ENCODE measurements around the gene PTMS. TPM values are rescaled to one million over a fixed set of nuclear protein-coding genes. Genes with fewer than 3 reads are reported as not detected.

The PTMS gene
- total RNA-seq = 59.3 and 88.7 TPM in 2 replicates

GRCh38 chr12:6765634-6766581 is at the start of gene PTMS:
TSS of gene PTMS (plus strand) at chr12:6766363. CDS start at chr12:6766706, 343 bp downstream.

GRCh38 chr12:6723607-6724408 is 42.4 kb upstream of the PTMS start, which contains the start of gene COPS7A:
TSS of gene COPS7A (plus strand) at chr12:6724046. CDS start at chr12:6724657, 611 bp downstream.

GRCh38 chr12:6752921-6753771 is 13.0 kb upstream of the PTMS start, which contains the start of gene MLF2:
TSS of gene MLF2 (minus strand) at chr12:6753141. CDS start at chr12:6752334, 807 bp downstream.

GRCh38 chr12:6772331-6772695 is 6.2 kb downstream of the PTMS start, which contains the start of gene LAG3:
TSS of gene LAG3 (plus strand) at chr12:6772520. CDS start at chr12:6772853, 333 bp downstream.

GRCh38 chr12:6788972-6789924 is 23.1 kb downstream of the PTMS start, which contains the start of gene CD4:
TSS of gene CD4 (plus strand) at chr12:6789528. CDS start at chr12:6800139, 10,611 bp downstream.

Other genes starting within 250 kb of the PTMS start
- 6,052 and 6,940 TPM in 2 replicates for gene GAPDH, start 231.8 kb upstream of the PTMS start, total RNA-seq
- gene IFFO1, start 210.3 kb upstream of the PTMS start, total RNA-seq = 15.8 and 25.7 TPM in 2 replicates
- gene NOP2, start 198.1 kb upstream of the PTMS start, total RNA-seq = 9.5 and 10.9 TPM in 2 replicates
- gene CHD4, start 159.0 kb upstream of the PTMS start, total RNA-seq = 177 and 244 TPM in 2 replicates
- not detected in 2 replicates for gene LPAR5, start 130.4 kb upstream of the PTMS start, total RNA-seq
- gene ACRBP, start 118.9 kb upstream of the PTMS start, total RNA-seq = 0.16 and 0.34 TPM in 2 replicates
- gene ING4, start 103.2 kb upstream of the PTMS start, total RNA-seq = 41.0 and 41.6 TPM in 2 replicates
- gene ZNF384, start 77.0 kb upstream of the PTMS start, total RNA-seq = 9.6 and 10.8 TPM in 2 replicates
- gene PIANP, start 65.5 kb upstream of the PTMS start, total RNA-seq = 0.09 and 0.16 TPM in 2 replicates
- gene COPS7A, start 42.3 kb upstream of the PTMS start, total RNA-seq = 98.5 and 128 TPM in 2 replicates
- 95.8 and 115 TPM in 2 replicates for gene MLF2, start 13.2 kb upstream of the PTMS start, total RNA-seq
- 0.09 and 0.32 TPM in 2 replicates for gene LAG3, start 6.2 kb downstream of the PTMS start, total RNA-seq
- 0.16 and 0.17 TPM in 2 replicates for gene CD4, start 23.2 kb downstream of the PTMS start, total RNA-seq
- 5.1 and 5.8 TPM in 2 replicates for gene GPR162, start 55.5 kb downstream of the PTMS start, total RNA-seq
- gene P3H3, start 62.0 kb downstream of the PTMS start, total RNA-seq = 72.0 and 114 TPM in 2 replicates
- 1.3 and 2.0 TPM in 2 replicates for gene GNB3, start 74.6 kb downstream of the PTMS start, total RNA-seq
- gene CDCA3, start 84.9 kb downstream of the PTMS start, total RNA-seq = 1.2 and 3.0 TPM in 2 replicates
- gene USP5, start 85.8 kb downstream of the PTMS start, total RNA-seq = 77.2 and 79.0 TPM in 2 replicates
- 512 and 968 TPM in 2 replicates for gene TPI1, start 101.2 kb downstream of the PTMS start, total RNA-seq
- 10.1 and 13.6 TPM in 2 replicates for gene SPSB2, start 106.9 kb downstream of the PTMS start, total RNA-seq
- 11.3 and 15.9 TPM in 2 replicates for gene LRRC23, start 138.5 kb downstream of the PTMS start, total RNA-seq
- gene ENO2, start 148.2 kb downstream of the PTMS start, total RNA-seq = 18.4 and 19.9 TPM in 2 replicates
- 8.2 and 11.0 TPM in 2 replicates for gene ATN1, start 161.6 kb downstream of the PTMS start, total RNA-seq
- not detected in 2 replicates for gene RNU7-1, start 177.5 kb downstream of the PTMS start, total RNA-seq
- 137 and 179 TPM in 2 replicates for gene C12orf57, start 177.7 kb downstream of the PTMS start, total RNA-seq
- 0.09 and 0.79 TPM in 2 replicates for gene PTPN6, start 185.0 kb downstream of the PTMS start, total RNA-seq
- gene PHB2, start 204.3 kb downstream of the PTMS start, total RNA-seq = 101 and 123 TPM in 2 replicates
- gene EMG1, start 204.6 kb downstream of the PTMS start, total RNA-seq = 21.1 and 25.8 TPM in 2 replicates